Caki2 (cell line): ENCODE data around the gene BMPER. TPM values are rescaled to one million over a fixed set of nuclear protein-coding genes. Genes with fewer than 3 reads are reported as not detected.

Experiments used
- DNase-seq: peaks from one replicate; pipeline ENCODE4 v3.0.0-alpha.2; 2015; ENCODE audit warnings: low read depth
- in situ Hi-C: cut with HindIII; loops from 2 replicates; pipeline ENCODE4 v1.10.0; 2016; ENCODE audit warnings: low sequenced_read_pairs, low pct_unique_long_range_greater_than_20kb, mixed read lengths
- total RNA-seq: library from RNA; depleted of rRNA; stranded (reverse); fragments of >200 nt; shearing (Covaris generic); gene quantifications from 2 replicates; pipeline ENCODE4 v1.2.3, GENCODE V29; 2014; ENCODE audit warnings: low replicate concordance

Gene BMPER
- total RNA-seq, 1 experiment from 2014 or later, result not detected

DNA sequence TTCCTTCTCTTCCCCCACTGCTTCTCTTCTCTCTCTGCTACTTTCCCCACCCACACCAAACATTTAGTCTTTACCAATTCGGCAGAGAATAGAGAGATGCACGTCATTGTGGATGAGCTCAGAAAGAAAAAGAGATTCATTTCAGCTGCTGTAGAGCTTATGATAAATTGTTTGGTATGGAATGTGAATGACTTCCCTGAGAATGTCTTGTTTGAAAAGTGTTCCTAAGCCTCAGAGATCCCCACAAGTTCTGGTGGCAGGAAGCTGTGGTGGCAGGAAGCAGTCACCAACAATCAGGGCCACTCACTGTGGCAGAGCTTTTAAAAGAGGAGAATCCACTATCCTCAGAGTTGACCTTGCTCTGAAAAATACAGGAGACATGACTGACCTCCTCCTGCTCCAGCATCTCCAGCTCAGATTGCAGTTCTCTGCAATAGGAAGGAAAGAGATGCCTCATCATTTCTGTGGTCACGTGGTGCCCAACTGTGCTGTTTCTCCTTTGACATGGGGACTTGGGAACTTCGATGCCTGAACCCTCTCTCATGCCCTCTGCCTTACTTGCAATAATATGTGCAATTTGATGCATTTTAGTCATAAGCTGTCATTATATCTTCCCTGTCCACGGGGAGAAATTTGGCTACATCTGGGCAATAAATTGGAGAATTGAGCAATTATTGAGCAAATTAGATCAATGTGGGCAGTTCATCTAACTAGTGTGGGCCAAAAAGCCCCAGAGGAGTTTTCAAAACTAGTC is 76.5 kb downstream of the BMPER start:
- DNase-seq, result no peak

DNA sequence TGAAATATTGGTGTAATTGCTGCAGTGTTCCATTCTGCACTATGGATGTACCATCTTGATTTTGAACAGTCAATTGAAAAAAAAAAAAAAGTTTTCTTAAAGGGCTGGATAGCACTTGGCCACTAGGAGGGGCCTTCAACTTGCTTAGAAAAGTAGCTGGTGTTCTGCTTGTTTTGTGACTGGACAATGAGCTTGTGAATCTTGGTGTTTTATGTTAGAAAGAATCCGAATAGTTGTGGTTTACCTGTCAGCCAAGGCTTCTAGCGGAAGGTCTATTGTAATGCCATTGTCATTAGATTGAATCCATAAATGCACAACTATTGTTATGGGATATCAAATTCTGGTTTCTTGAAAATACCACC is 77.1 kb downstream of the BMPER start:
- in situ Hi-C loops, result no loop called here
- peak; percentile 14 for DNase-seq

More for the DNA sequence above, 76.5 kb downstream of the BMPER start:
- in situ Hi-C loops, result no loop called here

DNA sequence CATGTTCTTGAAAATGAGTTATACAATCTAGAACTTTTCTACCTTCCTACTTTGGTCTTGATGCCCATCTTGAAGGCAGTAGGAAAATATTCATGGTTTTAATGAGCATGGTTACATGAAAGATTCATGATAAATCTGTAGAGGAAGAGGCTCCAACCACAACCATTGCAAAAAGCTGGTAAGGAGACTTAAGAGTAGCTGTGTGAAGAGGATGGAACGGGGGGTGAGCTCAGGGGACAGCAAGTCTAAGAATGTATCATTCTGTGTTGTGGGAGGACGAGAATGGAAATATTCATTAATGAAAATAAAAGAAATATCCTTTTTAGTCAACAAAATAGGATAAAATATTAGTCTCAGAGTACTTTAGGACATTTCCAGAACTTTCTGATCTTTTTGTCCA is 81.1 kb downstream of the BMPER start:
- DNase-seq, result no peak
- in situ Hi-C loops, result no loop called here

GRCh38 chr7:33986951-33987947 is 81.9 kb downstream of the BMPER start:
- DNase-seq, result peak; percentile 79
- in situ Hi-C loops, result no loop called here

- in situ Hi-C loops, result no loop called here
- DNase-seq, result no peak
Measured at GRCh38 chr7:33996899-33997298, 91.6 kb downstream of the BMPER start.

DNA sequence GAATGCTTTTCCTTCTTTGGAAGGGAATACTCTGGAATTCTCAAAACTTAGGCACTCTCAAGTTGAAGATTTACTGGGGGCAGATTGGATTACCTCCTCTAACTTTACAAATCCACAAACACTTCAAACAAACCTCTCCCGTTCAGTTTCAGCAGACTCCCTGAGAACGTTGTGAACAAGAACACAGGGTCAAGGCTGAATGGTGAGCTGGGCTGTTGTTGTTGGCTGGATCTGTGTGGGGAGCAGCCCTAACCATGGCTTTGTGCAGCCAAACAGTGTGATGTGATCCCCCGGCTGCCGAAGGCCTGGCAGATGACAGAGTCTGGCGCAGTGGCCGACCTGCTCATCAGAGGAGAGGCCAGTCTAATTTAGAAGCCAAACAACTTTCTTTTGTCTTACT is 93.1 kb downstream of the BMPER start:
- no peak for DNase-seq
- in situ Hi-C loops, result no loop called here

DNA sequence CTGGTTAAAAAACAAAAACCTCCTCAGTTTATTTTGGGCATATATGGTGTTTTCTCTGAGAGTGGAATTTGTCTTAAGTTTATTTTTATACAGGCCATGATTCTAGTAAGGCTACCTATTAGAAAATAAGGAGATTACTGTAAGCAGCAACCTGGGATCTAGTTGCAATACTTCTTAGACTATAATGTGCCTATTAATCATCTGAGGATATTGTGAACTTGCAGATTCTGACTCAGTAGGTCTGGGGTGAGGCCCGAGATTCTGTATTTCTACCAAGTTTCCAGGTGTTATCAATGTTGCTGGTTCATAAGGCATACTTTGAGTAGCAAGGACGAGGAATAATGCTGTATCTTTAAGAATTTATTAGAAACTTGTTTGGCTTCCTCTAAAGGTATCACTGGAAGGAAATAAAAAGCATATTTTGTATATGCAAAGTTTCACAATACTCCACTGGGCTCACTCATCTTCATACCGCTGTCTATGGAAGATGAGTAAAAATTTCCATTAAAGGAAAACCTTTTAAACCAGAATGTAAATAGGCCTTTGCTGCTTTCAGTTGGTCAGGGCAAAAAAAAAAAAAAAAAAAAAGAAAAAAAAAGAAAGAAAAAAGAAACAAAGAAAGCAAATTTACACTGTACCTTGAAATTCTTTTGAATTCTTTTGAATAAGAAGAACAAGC is 105.8 kb downstream of the BMPER start:
- in situ Hi-C loops, result no loop called here
- no peak for DNase-seq

- DNase-seq, result no peak
- in situ Hi-C loops, result no loop called here
Measured at GRCh38 chr7:34011696-34012095, 106.4 kb downstream of the BMPER start.

DNA sequence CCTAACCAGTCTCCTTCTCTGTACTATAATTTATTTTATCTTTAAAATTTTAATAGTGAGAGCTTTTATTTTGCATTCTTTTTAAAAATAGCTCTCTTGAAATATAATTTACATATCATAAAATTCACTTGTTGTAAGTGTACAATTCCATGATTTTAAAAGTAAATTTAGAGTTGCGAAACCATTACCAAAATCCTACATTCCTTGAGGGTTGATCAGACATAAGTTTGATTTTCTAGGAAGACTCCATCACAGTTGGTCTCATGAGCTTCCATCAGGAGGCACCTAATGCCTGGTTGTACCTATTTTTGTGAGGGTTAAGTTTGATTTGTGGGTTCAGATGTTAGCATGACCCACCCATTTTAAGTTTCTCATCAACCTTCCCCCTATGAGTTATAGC is 108.1 kb downstream of the BMPER start:
- in situ Hi-C loops, result no loop called here
- DNase-seq, result no peak

- DNase-seq, result no peak
- in situ Hi-C loops, result no loop called here
Measured at GRCh38 chr7:34015651-34016050, 110.3 kb downstream of the BMPER start.

GRCh38 chr7:34016876-34017275 is 111.5 kb downstream of the BMPER start:
- in situ Hi-C loops, result no loop called here
- DNase-seq, result no peak

- no peak for DNase-seq
- in situ Hi-C loops, result no loop called here
Measured at GRCh38 chr7:34019301-34019790, 114.0 kb downstream of the BMPER start.

GRCh38 chr7:34022626-34023025 is 117.3 kb downstream of the BMPER start:
- in situ Hi-C loops, result no loop called here

GRCh38 chr7:34025600-34025999 is 120.3 kb downstream of the BMPER start:
- DNase-seq, result no peak
- in situ Hi-C loops, result no loop called here

More at GRCh38 chr7:34022626-34023025, 117.3 kb downstream of the BMPER start:
- no peak for DNase-seq

GRCh38 chr7:34026481-34027190 is 121.3 kb downstream of the BMPER start:
- in situ Hi-C loops, result no loop called here
- DNase-seq, result no peak

DNA sequence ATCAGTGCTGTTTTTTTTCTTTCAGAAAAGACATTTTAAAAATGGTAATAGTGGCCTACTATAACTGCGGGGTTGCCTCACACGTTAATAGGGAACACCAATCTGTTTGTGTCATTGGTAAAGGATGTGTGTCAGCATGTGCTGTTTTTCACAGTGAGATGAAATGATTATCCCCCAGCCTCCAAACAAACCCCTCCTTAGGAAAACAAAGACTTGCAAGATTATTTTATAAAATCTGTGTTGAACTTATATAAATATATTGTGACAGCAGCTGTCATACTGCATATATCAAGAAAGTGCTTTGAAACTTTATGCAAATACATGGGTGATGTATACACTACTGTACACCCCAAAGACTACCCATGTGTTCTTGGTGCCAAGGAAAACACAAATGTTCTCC is 125.8 kb downstream of the BMPER start:
- DNase-seq, result no peak
- in situ Hi-C loops, result no loop called here

- in situ Hi-C loops, result no loop called here
- DNase-seq, result no peak
Measured at GRCh38 chr7:34034728-34035127, 129.4 kb downstream of the BMPER start.
